Fibroblast of lung (primary cell): ENCODE data around the gene GPR180. TPM values are rescaled to one million over a fixed set of nuclear protein-coding genes. Genes with fewer than 3 reads are reported as not detected.
"Not testable (repeated sequence)": the region's sequence is repeated elsewhere in the genome, so short reads cannot be mapped to it uniquely, and the experiment has no call there.

Source experiments
- DNase-seq, 2 donors: peaks; one replicate each; pipeline versions ENCODE4 v3.0.0 to v3.0.0-alpha.2; 2010; ENCODE audit warnings: low read depth in 2 of 2
- H2AFZ ChIP-seq: 2 replicates; pipeline ENCODE4 v1.5.1; 2012; ENCODE audit warnings: low read length, control low read depth, inconsistent platforms
- H3K27ac ChIP-seq: 2 replicates; pipeline ENCODE4 v1.5.1; 2011; ENCODE audit warnings: low read length, control low read depth; ENCODE audit not compliant: insufficient read depth
- H3K27me3 ChIP-seq: 2 replicates; pipeline ENCODE4 v1.5.1; 2011; ENCODE audit warnings: mild to moderate bottlenecking, low read length; ENCODE audit not compliant: control insufficient read depth, insufficient read depth
- H3K36me3 ChIP-seq: 2 replicates; pipeline ENCODE4 v1.5.1; 2011; ENCODE audit warnings: low read length; ENCODE audit not compliant: control insufficient read depth, insufficient read depth
- H3K4me1 ChIP-seq: 2 replicates; pipeline ENCODE4 v1.5.1; 2011; ENCODE audit warnings: low read length; ENCODE audit not compliant: control insufficient read depth, insufficient read depth; ENCODE audit errors: extremely low read depth
- H3K4me2 ChIP-seq: 2 replicates; pipeline ENCODE4 v1.5.1; 2011; ENCODE audit warnings: low read length, control low read depth; ENCODE audit not compliant: insufficient read depth; ENCODE audit errors: extremely low read depth
- H3K4me3 ChIP-seq, 4 experiments: fragments of 200-600 bp in 1 of 4; sonication (generic) in 1 of 4; replicated peaks in 1 of 4; 2 replicates each; pipeline ENCODE4 v1.5.1; 2011 to 2016; ENCODE audit warnings: low read length in 4 of 4, low read depth in 3 of 4, mild to moderate bottlenecking in 3 of 4, control low read depth in 2 of 4, inconsistent platforms in 1 of 4, mixed read lengths in 1 of 4; ENCODE audit not compliant: insufficient read depth in 1 of 4; ENCODE audit errors: control extremely low read depth in 1 of 4
- H3K79me2 ChIP-seq: 2 replicates; pipeline ENCODE4 v1.5.1; 2012; ENCODE audit warnings: mild to moderate bottlenecking, low read length, inconsistent platforms; ENCODE audit not compliant: control insufficient read depth, insufficient read depth
- H3K9ac ChIP-seq: 2 replicates; pipeline ENCODE4 v1.5.1; 2011; ENCODE audit warnings: mild to moderate bottlenecking, low read length, control low read depth; ENCODE audit not compliant: insufficient read depth
- H3K9me3 ChIP-seq: 2 replicates; pipeline ENCODE4 v1.5.1; 2012; ENCODE audit warnings: low read depth, low read length; ENCODE audit not compliant: control insufficient read depth, insufficient read depth
- H4K20me1 ChIP-seq: 2 replicates; pipeline ENCODE4 v1.5.1; 2011; ENCODE audit warnings: low read length; ENCODE audit not compliant: control insufficient read depth, insufficient read depth; ENCODE audit errors: extremely low read depth
- EZH2 ChIP-seq: IDR thresholded peaks from 2 replicates; pipeline ENCODE4 v1.5.1; 2012; ENCODE audit warnings: low read length, control low read depth, mild to moderate bottlenecking; ENCODE audit errors: missing control alignments
- polyA plus RNA-seq, 2 donors: library from polyadenylated mRNA; depleted of rRNA in 1 of 2; stranded (reverse) in 1 of 2; unstranded in 1 of 2; fragments of >200 nt; gene quantifications; 2 replicates each; pipeline ENCODE4 v1.2.1, GENCODE V29; 2011 to 2012; ENCODE audit warnings: missing spikeins in 1 of 2
- total RNA-seq: library from RNA; depleted of rRNA; stranded (reverse); fragments of >200 nt; gene quantifications from 2 replicates; pipeline ENCODE4 v1.2.1, GENCODE V29; 2014
- TF ChIP-seq, protein P1 (sequence below), 2 donors: IDR thresholded peaks in 1 of 2; conservative IDR thresholded peaks in 1 of 2; 1 replicate in 1 of 2; 2 replicates in 1 of 2; pipeline ENCODE4 v1.5.1; 2011 to 2012; ENCODE audit warnings: low read length in 2 of 2, control low read depth in 1 of 2, inconsistent platforms in 1 of 2, low read depth in 1 of 2, mild to moderate bottlenecking in 1 of 2

GPR180 gene
- total and polyA plus RNA-seq, 2 donors (not counting 1 experiment from before 2014, with no cell fraction given): 9.0 to 12.1 TPM

DNA sequence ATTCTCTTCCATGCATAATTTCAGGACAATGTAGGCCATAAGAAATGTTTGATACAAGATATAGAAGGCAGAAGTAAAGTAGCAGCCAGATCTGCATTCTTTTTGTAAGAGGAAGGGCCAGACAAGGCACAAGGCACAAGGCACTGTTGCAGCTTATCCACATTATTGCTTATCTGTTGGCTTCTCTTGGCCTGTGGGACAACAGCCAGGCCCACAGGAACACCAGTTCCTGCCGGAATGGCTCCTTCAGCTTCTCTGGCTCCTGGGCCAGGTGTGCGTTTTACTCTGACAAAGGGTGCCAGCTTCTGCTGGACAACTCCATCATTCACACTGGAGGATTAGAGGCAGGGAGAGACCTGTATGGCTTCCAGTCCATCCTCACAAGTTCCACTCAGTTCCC is 29.2 kb downstream of the GPR180 start:
- H3K27me3 ChIP-seq: no peaks in the 10 kb centered on the region
- DNase-seq: no peak
- TF ChIP-seq, protein P1, sequence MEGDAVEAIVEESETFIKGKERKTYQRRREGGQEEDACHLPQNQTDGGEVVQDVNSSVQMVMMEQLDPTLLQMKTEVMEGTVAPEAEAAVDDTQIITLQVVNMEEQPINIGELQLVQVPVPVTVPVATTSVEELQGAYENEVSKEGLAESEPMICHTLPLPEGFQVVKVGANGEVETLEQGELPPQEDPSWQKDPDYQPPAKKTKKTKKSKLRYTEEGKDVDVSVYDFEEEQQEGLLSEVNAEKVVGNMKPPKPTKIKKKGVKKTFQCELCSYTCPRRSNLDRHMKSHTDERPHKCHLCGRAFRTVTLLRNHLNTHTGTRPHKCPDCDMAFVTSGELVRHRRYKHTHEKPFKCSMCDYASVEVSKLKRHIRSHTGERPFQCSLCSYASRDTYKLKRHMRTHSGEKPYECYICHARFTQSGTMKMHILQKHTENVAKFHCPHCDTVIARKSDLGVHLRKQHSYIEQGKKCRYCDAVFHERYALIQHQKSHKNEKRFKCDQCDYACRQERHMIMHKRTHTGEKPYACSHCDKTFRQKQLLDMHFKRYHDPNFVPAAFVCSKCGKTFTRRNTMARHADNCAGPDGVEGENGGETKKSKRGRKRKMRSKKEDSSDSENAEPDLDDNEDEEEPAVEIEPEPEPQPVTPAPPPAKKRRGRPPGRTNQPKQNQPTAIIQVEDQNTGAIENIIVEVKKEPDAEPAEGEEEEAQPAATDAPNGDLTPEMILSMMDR (conservative IDR thresholded peaks at IDR 0.05 in 1 of 2, IDR thresholded peaks at IDR 0.05 in 1 of 2; ENCODE audit: low read depth in 1 of 2, low read length in 2 of 2): no peak
- TF ChIP-seq EZH2: no peak
- no peaks in the 10 kb centered on the region for H3K79me2 ChIP-seq
- H2AFZ ChIP-seq: no peak overlapping the region
- H3K27ac ChIP-seq: no peak overlapping the region
- no peaks in the 10 kb centered on the region for H4K20me1 ChIP-seq
- H3K4me1 ChIP-seq: no peaks in the 10 kb centered on the region
- H3K4me3 ChIP-seq: no peak overlapping the region
- no peak overlapping the region for H3K4me2 ChIP-seq
- no peaks in the 10 kb centered on the region for H3K9me3 ChIP-seq
- H3K36me3 ChIP-seq: no peaks in the 10 kb centered on the region
- H3K9ac ChIP-seq: no peak overlapping the region

DNA sequence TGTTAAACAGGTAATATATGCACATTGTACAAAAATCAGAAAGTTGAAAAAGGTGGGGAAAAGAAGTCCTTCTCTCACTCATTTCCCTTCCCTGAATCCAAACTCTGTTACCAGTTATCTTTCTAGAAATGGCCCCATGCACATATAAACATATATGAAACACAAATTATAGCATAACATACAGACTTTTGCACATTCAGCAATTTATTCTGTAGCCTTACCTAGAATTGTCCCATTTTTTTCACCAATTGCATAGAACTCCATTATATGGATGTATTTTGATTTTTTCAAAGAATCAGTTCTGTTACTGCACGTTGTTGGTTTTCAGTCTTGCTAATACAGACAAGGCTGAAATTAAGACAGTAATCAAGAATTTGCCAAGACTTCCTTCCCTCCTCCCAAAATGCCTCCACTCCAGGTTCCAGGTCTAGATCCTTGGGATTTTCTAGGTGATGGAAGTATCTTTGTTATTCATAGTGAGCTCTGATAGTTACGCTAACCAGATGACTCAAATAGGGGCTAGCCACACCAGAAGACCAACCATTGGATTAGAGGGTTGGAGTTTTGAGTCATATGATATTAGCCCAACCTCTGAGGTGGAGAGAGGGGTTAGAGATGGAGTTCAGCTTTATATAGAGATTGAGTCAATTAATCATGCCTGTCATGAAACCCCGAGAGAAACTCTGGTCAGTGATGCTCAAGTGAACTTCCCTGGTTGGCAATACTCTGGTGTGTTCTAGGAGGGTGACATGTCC is 30.7 kb downstream of the GPR180 start:
- TF ChIP-seq EZH2: no peak
- TF ChIP-seq, protein P1 (conservative IDR thresholded peaks at IDR 0.05 in 1 of 2, IDR thresholded peaks at IDR 0.05 in 1 of 2; ENCODE audit: low read depth in 1 of 2, low read length in 2 of 2): no peak

DNA sequence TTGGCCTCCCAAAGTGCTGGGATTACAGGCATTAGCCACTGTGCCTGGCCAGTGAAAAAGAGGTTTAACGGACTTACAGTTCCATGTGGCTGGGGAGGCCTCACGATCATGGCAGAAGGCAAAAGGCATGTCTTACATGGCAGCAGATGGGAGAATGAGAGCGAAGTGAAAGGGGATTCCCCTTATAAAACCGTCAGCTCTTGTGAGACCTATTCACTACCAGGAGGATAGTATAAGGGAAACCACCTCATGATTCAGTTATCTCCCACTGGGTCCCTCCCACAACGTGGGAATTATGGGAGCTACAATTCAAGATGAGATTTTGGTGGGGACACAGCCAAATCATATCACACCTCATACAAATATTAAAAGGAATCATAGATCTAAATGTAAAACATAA is 34.4 kb downstream of the GPR180 start:
- not testable (repeated sequence) for H3K27ac ChIP-seq, DNase-seq, H3K79me2 ChIP-seq, H3K4me2 ChIP-seq, H2AFZ ChIP-seq, H3K4me3 ChIP-seq, H4K20me1 ChIP-seq, H3K9me3 ChIP-seq, H3K4me1 ChIP-seq, H3K27me3 ChIP-seq, H3K36me3 ChIP-seq, H3K9ac ChIP-seq

More for the DNA sequence above, 30.7 kb downstream of the GPR180 start:
- peak in 1 of 2 donors; percentile 6 for DNase-seq
- no peaks in the 10 kb centered on the region for H3K9me3 ChIP-seq
- no peaks in the 10 kb centered on the region for H3K4me1 ChIP-seq
- H2AFZ ChIP-seq: no peak overlapping the region
- H4K20me1 ChIP-seq: no peaks in the 10 kb centered on the region
- no peak overlapping the region for H3K4me2 ChIP-seq
- H3K9ac ChIP-seq: no peak overlapping the region
- H3K27ac ChIP-seq: no peak overlapping the region
- no peaks in the 10 kb centered on the region for H3K27me3 ChIP-seq
- H3K36me3 ChIP-seq: no peaks in the 10 kb centered on the region
- no peak overlapping the region for H3K4me3 ChIP-seq
- no peaks in the 10 kb centered on the region for H3K79me2 ChIP-seq
